ENCODE measurements around the gene PRPF4. TPM values are rescaled to one million over a fixed set of nuclear protein-coding genes. Genes with fewer than 3 reads are reported as not detected.

Gene PRPF4
- total RNA-seq, 1 experiment from 2014 or later: 32.4 TPM

DNA sequence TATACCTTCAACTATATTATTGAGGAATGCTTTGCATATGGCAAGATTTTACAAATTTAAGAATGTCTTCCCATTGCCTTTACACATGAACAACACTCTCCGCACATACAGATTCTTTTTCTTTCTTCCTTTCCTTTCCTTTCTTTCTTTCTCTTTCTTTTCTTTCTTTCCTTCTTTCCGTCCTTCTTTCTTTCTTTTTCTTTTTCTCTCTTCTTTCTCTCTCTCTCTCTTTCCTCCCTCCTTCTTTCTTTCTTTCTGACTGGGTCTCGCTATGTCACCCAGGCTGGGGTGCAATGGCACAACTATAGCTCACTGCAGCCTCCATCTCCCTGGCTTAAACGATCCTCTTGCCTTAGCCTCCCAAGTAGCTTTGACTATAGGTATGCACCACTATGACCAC is 50.8 kb downstream of the PRPF4 start:
- no peaks in the 10 kb centered on the region for H3K4me1 Mint-ChIP-seq
- no peak overlapping the region for H3K27ac Mint-ChIP-seq
- no peaks in the 10 kb centered on the region for H3K36me3 Mint-ChIP-seq
- ATAC-seq (no peak), DNase-seq (ENCODE audit: low spot score) (no peak)
- ChIA-PET POLR2A (no interaction called here), CTCF (no interaction called here)
- H3K9me3 Mint-ChIP-seq: no peaks in the 10 kb centered on the region
- H3K4me3 Mint-ChIP-seq: no peak overlapping the region
- TF ChIP-seq ATF6 (CRISPR knock-in tag; IDR thresholded peaks at IDR 0.05) (no peak), SP1 (CRISPR knock-in tag; conservative IDR thresholded peaks at IDR 0.05) (no peak), JUN (CRISPR knock-in tag; IDR thresholded peaks at IDR 0.05) (no peak), ZNF396 (CRISPR knock-in tag; IDR thresholded peaks at IDR 0.05; ENCODE audit: borderline replicate concordance) (no peak), NR3C1 (CRISPR knock-in tag; conservative IDR thresholded peaks at IDR 0.05; ENCODE audit: low read depth) (no peak), FOXP1 (CRISPR knock-in tag; IDR thresholded peaks at IDR 0.05; ENCODE audit: borderline replicate concordance) (no peak), E2F5 (CRISPR knock-in tag; IDR thresholded peaks at IDR 0.05) (no peak), TEAD1 (CRISPR knock-in tag; IDR thresholded peaks at IDR 0.05) (no peak), CREM (CRISPR knock-in tag; IDR thresholded peaks at IDR 0.05) (no peak), ELF4 (CRISPR knock-in tag; IDR thresholded peaks at IDR 0.05; ENCODE audit: low read depth) (no peak), STAT6 (CRISPR knock-in tag; conservative IDR thresholded peaks at IDR 0.05; ENCODE audit: low read depth) (no peak), NR2C2 (CRISPR knock-in tag; IDR thresholded peaks at IDR 0.05) (no peak), SMAD4 (CRISPR knock-in tag; IDR thresholded peaks at IDR 0.05) (no peak), NR1H2 (CRISPR knock-in tag; IDR thresholded peaks at IDR 0.05) (no peak), KAT7 (CRISPR knock-in tag; IDR thresholded peaks at IDR 0.05; ENCODE audit: borderline replicate concordance) (no peak)
- TF ChIP-seq, protein P1, sequence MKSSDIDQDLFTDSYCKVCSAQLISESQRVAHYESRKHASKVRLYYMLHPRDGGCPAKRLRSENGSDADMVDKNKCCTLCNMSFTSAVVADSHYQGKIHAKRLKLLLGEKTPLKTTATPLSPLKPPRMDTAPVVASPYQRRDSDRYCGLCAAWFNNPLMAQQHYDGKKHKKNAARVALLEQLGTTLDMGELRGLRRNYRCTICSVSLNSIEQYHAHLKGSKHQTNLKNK (CRISPR knock-in tag; IDR thresholded peaks at IDR 0.05): no peak
- TF ChIP-seq, protein P2, sequence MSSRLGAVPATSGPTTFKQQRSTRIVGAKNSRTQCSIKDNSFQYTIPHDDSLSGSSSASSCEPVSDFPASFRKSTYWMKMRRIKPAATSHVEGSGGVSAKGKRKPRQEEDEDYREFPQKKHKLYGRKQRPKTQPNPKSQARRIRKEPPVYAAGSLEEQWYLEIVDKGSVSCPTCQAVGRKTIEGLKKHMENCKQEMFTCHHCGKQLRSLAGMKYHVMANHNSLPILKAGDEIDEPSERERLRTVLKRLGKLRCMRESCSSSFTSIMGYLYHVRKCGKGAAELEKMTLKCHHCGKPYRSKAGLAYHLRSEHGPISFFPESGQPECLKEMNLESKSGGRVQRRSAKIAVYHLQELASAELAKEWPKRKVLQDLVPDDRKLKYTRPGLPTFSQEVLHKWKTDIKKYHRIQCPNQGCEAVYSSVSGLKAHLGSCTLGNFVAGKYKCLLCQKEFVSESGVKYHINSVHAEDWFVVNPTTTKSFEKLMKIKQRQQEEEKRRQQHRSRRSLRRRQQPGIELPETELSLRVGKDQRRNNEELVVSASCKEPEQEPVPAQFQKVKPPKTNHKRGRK (CRISPR knock-in tag; IDR thresholded peaks at IDR 0.05; ENCODE audit: borderline replicate concordance): no peak
- TF ChIP-seq, protein P3, sequence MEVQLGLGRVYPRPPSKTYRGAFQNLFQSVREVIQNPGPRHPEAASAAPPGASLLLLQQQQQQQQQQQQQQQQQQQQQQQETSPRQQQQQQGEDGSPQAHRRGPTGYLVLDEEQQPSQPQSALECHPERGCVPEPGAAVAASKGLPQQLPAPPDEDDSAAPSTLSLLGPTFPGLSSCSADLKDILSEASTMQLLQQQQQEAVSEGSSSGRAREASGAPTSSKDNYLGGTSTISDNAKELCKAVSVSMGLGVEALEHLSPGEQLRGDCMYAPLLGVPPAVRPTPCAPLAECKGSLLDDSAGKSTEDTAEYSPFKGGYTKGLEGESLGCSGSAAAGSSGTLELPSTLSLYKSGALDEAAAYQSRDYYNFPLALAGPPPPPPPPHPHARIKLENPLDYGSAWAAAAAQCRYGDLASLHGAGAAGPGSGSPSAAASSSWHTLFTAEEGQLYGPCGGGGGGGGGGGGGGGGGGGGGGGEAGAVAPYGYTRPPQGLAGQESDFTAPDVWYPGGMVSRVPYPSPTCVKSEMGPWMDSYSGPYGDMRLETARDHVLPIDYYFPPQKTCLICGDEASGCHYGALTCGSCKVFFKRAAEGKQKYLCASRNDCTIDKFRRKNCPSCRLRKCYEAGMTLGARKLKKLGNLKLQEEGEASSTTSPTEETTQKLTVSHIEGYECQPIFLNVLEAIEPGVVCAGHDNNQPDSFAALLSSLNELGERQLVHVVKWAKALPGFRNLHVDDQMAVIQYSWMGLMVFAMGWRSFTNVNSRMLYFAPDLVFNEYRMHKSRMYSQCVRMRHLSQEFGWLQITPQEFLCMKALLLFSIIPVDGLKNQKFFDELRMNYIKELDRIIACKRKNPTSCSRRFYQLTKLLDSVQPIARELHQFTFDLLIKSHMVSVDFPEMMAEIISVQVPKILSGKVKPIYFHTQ (CRISPR knock-in tag; IDR thresholded peaks at IDR 0.05): no peak
- H3K27me3 Mint-ChIP-seq (ENCODE audit: low read depth): peaks cover 17% of the 10 kb centered on the region

Measured in WTC11 (cell line).